ENCODE measurements around the gene PRCD.

GRCh38 chr17:76584427-76585032 lies 44.7 kb downstream of the PRCD start:
- TF ChIP-seq POLR2A (IDR thresholded peaks at IDR 0.05) (no peak), CTCF (IDR thresholded peaks at IDR 0.05) (no peak), POLR2AphosphoS5 (IDR thresholded peaks at IDR 0.05) (no peak), EP300 (IDR thresholded peaks at IDR 0.05) (no peak)
